Stomach (tissue), 4 donors: ENCODE measurements around the gene ANKDD1B.

Experiments used
- CTCF ChIP-seq, 7 experiments: fragments of 450-650 bp in 4 of 7; fragments of 200-600 bp in 3 of 7; sonication (generic) in 3 of 7; IDR thresholded peaks; one replicate each; pipeline ENCODE4 v1.5.1; 2016 to 2019; ENCODE audit warnings: antibody characterized with exemption in 7 of 7, control low read depth in 2 of 7, mild to moderate bottlenecking in 1 of 7
- EP300 ChIP-seq: sonication (generic); formaldehyde crosslinking; IDR thresholded peaks from one replicate; pipeline ENCODE4 v1.6.1; 2017; ENCODE audit warnings: antibody characterized with exemption
- POLR2AphosphoS5 ChIP-seq, 3 donors: sonication (generic); formaldehyde crosslinking; IDR thresholded peaks; one replicate each; pipeline ENCODE4 v1.6.1; 2016; ENCODE audit warnings: antibody characterized with exemption in 3 of 3

GRCh38 chr5:75603821-75604220 is 7.4 kb upstream of the ANKDD1B start:
- TF ChIP-seq CTCF (IDR thresholded peaks at IDR 0.05) (no peak), EP300 (no peak), POLR2AphosphoS5 (IDR thresholded peaks at IDR 0.05) (no peak)
